GM18861 (cell line): ENCODE results near the gene SERF2.
"Not testable (repeated sequence)": the region's sequence is repeated elsewhere in the genome, so short reads cannot be mapped to it uniquely, and the experiment has no call there.

Experiments used
- ATAC-seq: cut with Tn5 transposase; IDR thresholded peaks from one replicate; pipeline ENCODE4 v1.9.1; 2021; ENCODE audit not compliant: unreplicated experiment

The SERF2 gene

DNA sequence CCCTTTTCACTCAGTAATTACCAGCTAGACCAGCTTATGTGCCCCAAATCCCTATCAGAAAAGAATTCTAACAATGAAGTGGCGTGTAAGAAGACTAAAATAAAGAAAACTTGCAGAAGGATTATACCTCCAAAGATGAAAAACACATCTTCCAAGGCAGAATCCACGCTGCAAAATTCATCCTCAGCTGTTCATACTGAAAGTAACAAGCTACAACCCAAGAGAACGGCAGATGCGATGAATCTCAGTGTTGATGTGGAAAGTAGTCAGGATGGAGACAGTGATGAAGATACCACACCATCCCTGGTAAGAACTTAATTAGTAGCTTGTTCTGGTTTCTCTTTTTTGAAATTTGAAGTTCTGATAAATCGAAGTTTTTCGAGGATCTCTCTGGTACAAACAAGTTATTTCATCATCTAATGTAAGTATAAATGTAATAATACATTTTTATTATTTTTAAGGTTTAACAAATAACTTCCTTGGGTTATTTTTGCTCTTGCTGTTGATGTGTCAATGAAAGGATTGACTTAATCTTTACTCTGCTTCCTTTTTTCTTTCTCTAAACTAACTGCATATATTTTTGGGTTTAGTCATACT is 36.0 kb downstream of the SERF2 start:
- ATAC-seq, result no peak

DNA sequence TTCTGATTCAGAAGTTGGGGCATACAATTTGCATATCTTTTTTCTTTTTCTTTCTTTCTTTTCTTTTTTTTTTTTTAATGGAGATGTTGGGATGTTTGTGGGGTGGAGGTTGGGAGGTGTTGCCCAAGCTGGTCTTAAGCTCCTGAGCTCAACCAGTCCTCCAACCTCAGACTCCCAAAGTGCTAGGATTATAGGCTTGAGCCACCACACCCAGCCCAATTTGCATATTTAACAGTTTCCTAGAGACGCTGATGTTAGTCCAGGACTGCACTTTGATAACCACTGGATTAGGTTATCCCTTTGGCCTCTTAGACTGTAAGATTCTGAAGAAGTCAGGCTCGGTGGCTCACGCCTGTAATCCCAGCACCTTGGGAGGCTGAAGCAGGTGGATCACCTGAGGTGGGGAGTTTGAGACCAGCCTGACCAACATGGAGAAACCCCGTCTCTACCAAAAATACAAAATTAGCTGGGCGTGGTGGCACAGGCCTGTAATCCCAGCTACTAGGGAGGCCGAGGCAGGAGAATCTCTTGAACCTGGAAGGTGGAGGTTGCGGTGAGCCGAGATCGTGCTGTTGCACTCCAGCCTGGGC is 37.9 kb downstream of the SERF2 start:
- not testable (repeated sequence) for ATAC-seq

DNA sequence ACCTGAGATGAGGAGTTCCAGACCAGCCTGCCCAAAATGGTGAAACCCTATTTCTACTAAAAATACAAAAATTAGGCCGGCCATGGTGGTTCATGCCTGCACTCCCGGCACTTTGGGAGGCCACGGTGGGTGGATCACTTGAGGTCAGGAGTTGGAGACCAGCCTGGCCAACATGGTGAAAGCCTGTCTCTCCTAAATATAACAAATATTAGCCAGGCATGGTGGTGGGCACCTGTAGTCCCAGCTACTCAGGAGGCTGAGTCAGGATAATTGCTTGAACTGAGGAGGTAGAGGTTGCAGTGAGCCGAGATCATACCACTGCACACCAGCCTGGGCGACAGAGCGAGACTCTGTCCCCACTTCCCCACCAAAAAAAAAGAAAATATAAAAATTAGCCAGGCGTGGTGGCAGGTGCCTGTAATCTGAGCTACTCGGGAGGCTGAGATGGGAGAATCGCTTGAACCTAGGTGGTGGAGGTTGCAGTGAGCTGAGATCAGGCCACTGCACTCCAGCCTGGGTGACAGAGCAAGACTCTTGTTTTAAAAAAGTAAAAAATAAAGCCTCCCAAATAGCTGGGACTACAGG is 38.7 kb downstream of the SERF2 start:
- ATAC-seq, result not testable (repeated sequence)

DNA sequence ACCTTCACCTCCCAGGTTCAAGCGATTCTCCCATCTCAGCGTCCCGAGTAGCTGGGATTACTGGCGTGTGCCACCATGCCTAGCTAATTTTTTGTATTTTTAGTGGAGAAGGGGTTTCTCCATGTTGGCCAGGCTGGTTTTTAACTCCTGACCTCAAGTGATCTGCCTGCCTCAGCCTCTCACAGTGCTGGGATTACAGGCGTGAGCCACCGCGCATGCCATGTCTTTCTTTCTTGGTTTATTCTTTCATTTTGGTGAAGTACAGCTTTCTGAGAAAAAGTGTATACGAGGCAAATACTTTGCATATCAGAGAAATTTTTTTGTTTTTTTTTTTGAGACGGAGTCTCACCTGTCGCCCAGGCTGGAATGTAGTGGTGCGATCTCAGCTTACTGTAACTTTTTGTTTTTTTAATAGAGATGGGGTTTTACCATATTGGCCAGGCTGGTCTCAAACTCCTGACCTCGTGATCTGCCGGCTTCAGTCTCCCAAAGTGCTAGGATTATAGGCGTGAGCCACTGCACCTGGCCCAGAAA is 39.5 kb downstream of the SERF2 start:
- not testable (repeated sequence) for ATAC-seq

DNA sequence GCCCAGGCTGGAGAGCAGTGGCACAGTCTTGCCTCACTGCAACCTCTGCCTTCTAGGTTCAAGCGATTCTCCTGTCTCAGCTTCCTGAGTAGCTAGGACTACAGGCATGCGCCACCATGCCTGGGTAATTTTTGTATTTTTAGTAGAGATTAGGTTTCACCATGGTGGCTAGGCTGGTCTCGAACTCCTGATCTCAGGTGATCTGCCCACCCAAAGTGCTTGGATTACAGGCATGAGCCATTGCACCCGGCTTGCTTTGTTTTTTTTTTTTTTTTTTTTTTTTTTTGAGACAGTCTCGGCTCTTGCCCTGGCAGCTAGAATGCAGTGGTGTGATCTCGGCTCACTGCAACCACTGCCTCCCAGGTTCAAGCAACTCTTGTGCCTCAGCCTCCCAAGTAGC is 40.4 kb downstream of the SERF2 start:
- ATAC-seq, result not testable (repeated sequence)

DNA sequence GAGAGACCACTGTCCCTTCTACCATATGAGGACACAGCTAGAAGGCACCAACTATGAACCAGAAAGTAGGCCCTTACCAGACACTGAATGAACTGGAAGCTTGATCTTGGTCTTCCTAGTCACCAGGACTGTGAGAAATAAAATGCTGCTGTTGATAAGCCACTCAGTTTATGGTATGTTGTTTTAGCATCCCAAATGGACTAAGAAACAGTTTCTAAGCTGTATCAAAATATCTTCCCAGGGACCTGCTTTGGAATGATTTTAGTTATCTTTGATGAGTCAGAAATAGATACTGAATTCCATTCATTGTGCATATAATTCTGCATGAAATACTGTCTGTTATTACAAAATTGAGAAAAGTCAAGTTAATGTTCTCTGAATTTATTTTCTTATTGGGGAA is 53.3 kb downstream of the SERF2 start:
- ATAC-seq, result no peak
